IPS-20b (cell line): ENCODE measurements around the gene UQCRQ.

Experiments used
- H3K27ac ChIP-seq: one replicate; pipeline ENCODE4 v1.5.1; 2013; ENCODE audit warnings: low read length
- H3K27me3 ChIP-seq: 2 replicates; pipeline ENCODE4 v1.6.1; 2013; ENCODE audit warnings: mild to moderate bottlenecking, low read length, inconsistent platforms; ENCODE audit not compliant: insufficient read depth
- H3K36me3 ChIP-seq: 2 replicates; pipeline ENCODE4 v1.6.1; 2013; ENCODE audit warnings: low read depth, mild to moderate bottlenecking, inconsistent platforms, low read length, moderate library complexity; ENCODE audit not compliant: insufficient read depth
- H3K4me1 ChIP-seq: 2 replicates; pipeline ENCODE4 v1.6.1; 2013; ENCODE audit warnings: mild to moderate bottlenecking, control low read depth, inconsistent platforms, low read length, moderate library complexity; ENCODE audit not compliant: insufficient read depth
- H3K4me3 ChIP-seq: 2 replicates; pipeline ENCODE4 v1.5.1; 2013; ENCODE audit warnings: mild to moderate bottlenecking, low read length, inconsistent platforms
- H3K9ac ChIP-seq: 2 replicates; pipeline ENCODE4 v1.6.1; 2013; ENCODE audit warnings: low read depth, mild to moderate bottlenecking, inconsistent platforms, low read length, moderate library complexity
- H3K9me3 ChIP-seq: 2 replicates; pipeline ENCODE4 v1.6.1; 2013; ENCODE audit warnings: mild to moderate bottlenecking, low read depth, low read length, inconsistent platforms; ENCODE audit not compliant: insufficient read depth

The UQCRQ gene

DNA sequence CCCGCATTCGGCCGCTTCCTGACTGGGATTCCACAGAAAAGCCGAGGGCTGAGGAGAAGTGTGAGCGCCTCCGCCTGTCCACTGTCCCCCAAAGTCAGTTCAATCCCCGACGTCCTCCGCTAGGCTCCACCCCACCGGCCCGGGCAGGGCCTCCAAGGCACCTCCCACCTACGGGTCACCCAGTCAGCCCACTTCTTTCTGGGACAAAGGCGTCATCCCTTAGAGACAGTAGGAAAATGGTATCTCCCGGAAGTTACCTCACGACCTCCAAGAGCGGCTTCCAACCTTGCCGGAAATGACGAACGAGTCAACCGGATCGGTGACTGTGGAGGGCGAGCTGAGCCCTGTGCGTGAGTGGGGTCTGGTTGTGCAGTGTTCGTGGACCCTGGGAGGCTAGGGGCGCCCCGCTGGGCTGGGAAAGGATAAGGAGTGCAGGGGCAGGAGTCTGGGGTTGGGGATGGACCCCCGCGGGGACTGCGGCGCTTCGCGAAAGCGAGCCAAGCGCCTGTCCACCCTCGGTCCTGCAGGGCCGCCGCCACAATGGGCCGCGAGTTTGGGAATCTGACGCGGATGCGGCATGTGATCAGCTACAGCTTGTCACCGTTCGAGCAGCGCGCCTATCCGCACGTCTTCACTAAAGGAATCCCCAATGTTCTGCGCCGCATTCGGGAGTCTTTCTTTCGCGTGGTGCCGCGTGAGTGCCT is at the start of gene UQCRQ, which contains the start of gene GDF9:
Gene UQCRQ (plus strand): TSS at position 301 of the 704 bp plus-strand sequence. CDS start 240 bp downstream, at position 541.
Gene GDF9 (minus strand): TSS at position 128 of the 704 bp plus-strand sequence. CDS start 1,936 bp downstream, outside the sequence.
- peaks cover 2% of the 10 kb centered on the region; the same call in 1 of the 2 replicates for H3K4me1 ChIP-seq

DNA sequence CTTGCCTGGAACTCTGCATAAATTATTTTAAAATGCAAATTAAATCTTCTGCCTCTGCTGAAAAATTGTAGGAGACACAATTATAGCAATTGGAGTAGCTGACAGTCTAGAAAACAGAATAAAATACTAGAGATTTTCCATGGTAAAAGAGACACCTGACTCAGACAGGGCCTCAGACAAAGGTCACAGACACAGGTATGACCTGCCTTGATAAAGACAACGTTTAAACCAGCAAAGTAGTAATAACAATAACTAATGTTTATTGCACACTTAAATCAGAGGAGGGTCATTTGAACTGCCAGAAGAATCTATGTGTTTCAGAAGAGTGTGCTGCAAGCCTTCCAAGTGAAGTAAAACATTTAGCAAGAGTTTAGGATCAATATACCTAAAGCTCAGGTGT is 49.4 kb upstream of the UQCRQ start:
- Histone ChIP-seq H3K9me3 (no peaks in the 10 kb centered on the region), H3K27me3 (peaks cover 71% of the 10 kb centered on the region), H3K4me1 (no peaks in the 10 kb centered on the region), H3K9ac (no peak overlapping the region), H3K27ac (no peak overlapping the region), H3K36me3 (no peaks in the 10 kb centered on the region), H3K4me3 (no peak overlapping the region)

More for the DNA sequence above, at the start of gene UQCRQ, which contains the start of gene GDF9:
- Histone ChIP-seq H3K27me3 (no peaks in the 10 kb centered on the region), H3K9me3 (no peaks in the 10 kb centered on the region), H3K4me3 (peak within 1 kb of the TSS; percentile 98), H3K27ac (peak within 1 kb of the TSS; percentile 76), H3K9ac (peak within 1 kb of the TSS; percentile 97), H3K36me3 (peaks cover 30% of the 10 kb centered on the region)

DNA sequence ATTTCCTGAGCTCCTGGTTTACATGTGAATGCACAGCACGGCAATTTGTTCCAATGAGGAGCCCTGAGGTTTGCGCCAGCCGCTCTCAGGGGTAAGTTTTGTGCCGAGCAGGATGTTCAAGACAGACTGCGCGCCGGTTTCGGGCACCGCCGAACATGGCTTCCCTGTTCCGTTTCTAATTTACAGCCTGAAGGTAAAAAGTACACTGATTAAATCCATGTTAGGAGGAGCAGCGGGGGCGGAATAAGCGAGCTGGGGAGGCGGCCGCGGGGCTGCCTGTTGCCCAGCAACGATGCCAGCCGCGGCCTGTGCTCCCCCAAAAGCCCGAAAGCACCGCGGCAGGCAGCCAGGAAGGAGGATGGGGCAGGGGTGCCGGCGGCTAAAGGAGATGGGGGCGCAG is 47.0 kb upstream of the UQCRQ start:
- no peaks in the 10 kb centered on the region for H3K9me3 ChIP-seq
- no peaks in the 10 kb centered on the region for H3K36me3 ChIP-seq
- peaks cover 3% of the 10 kb centered on the region; the same call in 1 of the 2 replicates for H3K4me1 ChIP-seq
- no peak overlapping the region for H3K9ac ChIP-seq
- H3K4me3 ChIP-seq = no peak overlapping the region
- H3K27me3 ChIP-seq = peaks cover 59% of the 10 kb centered on the region
- H3K27ac ChIP-seq = no peak overlapping the region

DNA sequence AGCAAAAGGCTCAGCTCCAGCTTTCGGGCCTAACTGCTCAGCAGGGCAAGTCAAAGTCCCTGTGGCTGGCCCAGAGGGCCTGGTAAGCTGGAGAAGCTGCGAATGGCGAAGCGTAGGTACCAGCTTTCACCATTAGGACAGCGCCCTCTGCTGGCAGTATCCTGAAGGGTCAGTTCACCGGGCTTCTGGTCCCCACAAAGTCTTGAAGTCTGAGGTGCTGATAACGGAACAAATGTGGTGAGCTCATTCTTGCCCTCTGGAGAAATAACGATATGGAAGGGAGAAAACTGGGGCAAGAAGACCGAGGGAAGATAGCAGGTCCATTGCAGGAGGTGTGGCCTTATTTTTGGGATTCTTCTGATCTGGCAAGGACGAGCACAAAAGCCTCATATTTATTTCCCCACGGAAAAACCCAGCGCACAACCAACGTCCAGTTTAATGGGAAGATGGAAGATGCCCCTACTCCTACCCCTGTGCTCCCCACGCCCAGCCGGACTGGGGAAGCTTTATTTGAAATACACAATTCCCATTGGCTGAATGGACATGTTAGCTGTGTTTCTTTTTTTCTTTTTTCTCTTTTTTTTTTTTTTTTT is 46.2 kb upstream of the UQCRQ start:
- no peaks in the 10 kb centered on the region for H3K9me3 ChIP-seq
- H3K36me3 ChIP-seq = no peaks in the 10 kb centered on the region
- H3K4me3 ChIP-seq = no peak overlapping the region
- no peak overlapping the region for H3K27ac ChIP-seq
- peaks cover 3% of the 10 kb centered on the region; the same call in 1 of the 2 replicates for H3K4me1 ChIP-seq
- no peak overlapping the region for H3K9ac ChIP-seq
- peaks cover 59% of the 10 kb centered on the region for H3K27me3 ChIP-seq

DNA sequence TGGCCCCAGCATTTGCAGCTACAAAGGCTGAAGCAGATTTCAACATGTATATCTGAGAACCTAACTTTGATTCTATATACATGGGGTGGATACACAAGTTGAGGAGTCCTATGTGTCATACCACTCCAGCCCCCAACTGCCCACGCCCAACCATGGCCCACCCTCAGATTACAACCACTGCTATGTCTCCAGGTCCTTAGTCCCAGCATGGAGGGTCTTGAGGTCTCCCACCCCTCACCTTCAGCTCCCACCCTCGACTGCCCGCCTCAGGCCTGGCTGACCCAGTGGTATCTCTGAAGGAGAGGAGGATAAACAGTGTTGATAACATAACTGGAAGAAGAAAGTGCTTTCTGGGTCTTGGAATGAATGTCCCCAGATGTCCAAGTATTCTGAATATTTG is 45.1 kb upstream of the UQCRQ start:
- Histone ChIP-seq H3K27ac (no peak overlapping the region), H3K9me3 (no peaks in the 10 kb centered on the region), H3K4me1 (peaks cover 5% of the 10 kb centered on the region), H3K9ac (no peak overlapping the region), H3K27me3 (peaks cover 59% of the 10 kb centered on the region), H3K36me3 (no peaks in the 10 kb centered on the region), H3K4me3 (no peak overlapping the region)

DNA sequence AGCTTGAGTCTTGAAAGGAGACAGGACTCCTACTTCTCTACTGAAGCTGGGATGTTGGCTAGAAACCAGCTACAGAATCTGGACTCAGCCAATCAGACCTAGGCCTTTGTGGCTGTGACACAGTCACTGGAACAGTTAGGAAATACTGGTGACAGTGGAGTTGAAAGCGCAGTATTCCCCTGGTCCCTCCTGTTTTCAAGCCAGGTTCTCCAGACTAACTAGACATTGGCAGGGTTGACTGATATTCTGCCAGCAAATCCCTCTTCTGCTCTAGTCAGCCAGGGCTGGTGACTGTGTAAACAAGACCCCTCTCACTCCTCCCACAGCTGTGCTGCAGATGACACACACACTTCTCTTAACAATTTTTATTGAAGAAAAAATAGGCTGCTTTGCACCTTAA is 44.7 kb upstream of the UQCRQ start:
- peaks cover 6% of the 10 kb centered on the region for H3K4me1 ChIP-seq
- peaks cover 59% of the 10 kb centered on the region for H3K27me3 ChIP-seq
- no peak overlapping the region for H3K4me3 ChIP-seq
- H3K9ac ChIP-seq = no peak overlapping the region
- no peaks in the 10 kb centered on the region for H3K9me3 ChIP-seq
- H3K27ac ChIP-seq = no peak overlapping the region
- H3K36me3 ChIP-seq = no peaks in the 10 kb centered on the region

DNA sequence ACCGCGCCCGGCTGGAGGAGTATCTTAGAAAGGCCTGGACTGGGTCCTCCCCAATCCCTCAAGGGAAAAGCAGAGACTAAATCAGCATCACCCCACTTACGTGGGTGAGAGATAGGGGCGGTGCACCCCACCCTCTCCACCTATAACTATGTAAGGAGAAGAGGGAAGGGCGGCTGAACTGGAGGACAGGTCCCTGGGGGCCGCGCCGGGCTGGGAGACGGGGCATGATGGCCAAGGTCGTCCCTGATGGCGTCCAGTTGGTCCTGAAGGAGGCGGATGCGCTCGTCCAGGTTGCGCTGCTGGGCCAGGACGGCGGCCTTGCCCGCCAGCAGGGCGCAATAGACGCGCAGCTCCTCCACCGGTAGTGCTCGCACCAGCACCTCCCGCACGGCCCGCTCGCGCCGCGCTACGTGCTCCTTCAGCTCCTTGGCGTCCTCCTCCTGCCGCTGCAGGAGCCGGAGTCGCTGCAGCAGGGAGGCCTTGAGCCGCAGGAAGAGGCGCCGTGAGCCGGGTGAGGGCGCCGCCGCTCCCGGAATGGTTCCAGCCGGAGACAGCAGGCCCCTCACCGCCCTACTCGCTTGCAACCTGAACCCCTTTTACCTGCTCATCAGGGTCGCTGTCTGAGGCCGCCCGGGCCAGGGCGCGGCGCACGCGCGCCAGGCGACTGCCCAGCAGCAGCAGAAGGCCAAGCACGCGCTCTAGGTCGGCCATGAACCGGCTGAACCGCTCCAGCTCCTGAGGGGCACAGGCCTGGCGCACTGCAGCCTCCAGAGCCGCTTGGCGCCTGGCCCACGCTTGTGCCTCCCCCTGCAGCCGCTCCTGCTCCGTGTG is 43.6 kb upstream of the UQCRQ start:
- peak overlapping the region; percentile 57; the same call in 1 of the 2 replicates for H3K4me3 ChIP-seq
- H3K27ac ChIP-seq = no peak overlapping the region
- peaks cover 61% of the 10 kb centered on the region for H3K27me3 ChIP-seq
- peaks cover 6% of the 10 kb centered on the region for H3K4me1 ChIP-seq
- no peaks in the 10 kb centered on the region for H3K36me3 ChIP-seq
- no peaks in the 10 kb centered on the region for H3K9me3 ChIP-seq
- H3K9ac ChIP-seq = peak overlapping the region; percentile 61; the same call in 1 of the 2 replicates

DNA sequence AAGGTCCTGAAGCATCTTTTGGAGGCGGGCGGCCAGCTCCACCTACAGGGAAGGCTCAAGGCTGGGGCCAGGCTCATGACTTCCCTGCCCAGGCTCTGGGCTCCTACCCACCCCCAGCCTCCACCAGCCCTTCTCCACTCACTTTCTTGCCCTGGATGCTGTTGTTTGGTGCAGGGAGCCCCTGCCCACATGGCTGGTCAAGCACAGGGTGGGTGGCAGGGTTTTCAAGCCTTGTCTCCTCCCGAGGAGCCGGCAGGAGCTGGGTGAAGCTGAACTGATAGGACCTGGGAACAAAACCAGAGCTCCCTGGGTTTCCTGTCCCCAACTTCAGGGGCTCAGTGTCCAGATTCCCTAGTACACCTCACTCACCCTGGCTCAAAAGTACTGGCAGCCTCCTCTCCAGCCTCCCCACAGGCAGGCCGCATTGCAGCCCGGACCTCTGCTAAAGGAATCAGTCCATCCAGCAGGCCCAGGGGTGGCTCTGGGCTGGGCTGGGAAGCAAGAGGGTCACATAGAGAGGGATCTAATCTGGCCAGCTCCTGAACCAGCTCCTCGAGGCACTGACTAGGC is 42.9 kb upstream of the UQCRQ start:
- no peaks in the 10 kb centered on the region for H3K36me3 ChIP-seq
- peaks cover 66% of the 10 kb centered on the region for H3K27me3 ChIP-seq
- no peak overlapping the region for H3K27ac ChIP-seq
- peak overlapping the region; percentile 57; the same call in 1 of the 2 replicates for H3K4me3 ChIP-seq
- no peaks in the 10 kb centered on the region for H3K9me3 ChIP-seq
- H3K9ac ChIP-seq = peak overlapping the region; percentile 61; the same call in 1 of the 2 replicates
- peaks cover 6% of the 10 kb centered on the region for H3K4me1 ChIP-seq

DNA sequence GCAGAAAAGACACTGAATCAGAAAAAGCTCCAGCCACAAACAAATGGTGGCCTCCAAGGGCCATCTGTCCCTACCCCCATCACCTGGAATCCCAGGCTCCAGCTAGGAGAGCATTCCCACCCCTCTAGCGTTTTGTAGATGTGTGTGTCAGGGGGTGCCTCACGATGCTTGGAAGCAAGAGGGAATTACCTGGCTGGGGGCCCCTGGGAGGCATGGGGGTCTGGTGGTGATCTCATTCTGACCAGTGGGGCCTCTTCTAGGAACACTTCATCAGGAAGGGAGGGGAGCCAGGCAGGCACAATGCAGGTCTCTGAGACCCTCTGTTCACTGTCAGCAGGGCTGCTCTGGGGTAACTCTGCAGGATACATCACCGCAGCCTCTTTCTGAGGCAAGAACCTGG is 42.0 kb upstream of the UQCRQ start:
- H3K27me3 ChIP-seq = peaks cover 75% of the 10 kb centered on the region
- H3K4me1 ChIP-seq = peaks cover 6% of the 10 kb centered on the region
- H3K9ac ChIP-seq = no peak overlapping the region
- no peak overlapping the region for H3K4me3 ChIP-seq
- no peaks in the 10 kb centered on the region for H3K36me3 ChIP-seq
- H3K9me3 ChIP-seq = no peaks in the 10 kb centered on the region
- no peak overlapping the region for H3K27ac ChIP-seq

DNA sequence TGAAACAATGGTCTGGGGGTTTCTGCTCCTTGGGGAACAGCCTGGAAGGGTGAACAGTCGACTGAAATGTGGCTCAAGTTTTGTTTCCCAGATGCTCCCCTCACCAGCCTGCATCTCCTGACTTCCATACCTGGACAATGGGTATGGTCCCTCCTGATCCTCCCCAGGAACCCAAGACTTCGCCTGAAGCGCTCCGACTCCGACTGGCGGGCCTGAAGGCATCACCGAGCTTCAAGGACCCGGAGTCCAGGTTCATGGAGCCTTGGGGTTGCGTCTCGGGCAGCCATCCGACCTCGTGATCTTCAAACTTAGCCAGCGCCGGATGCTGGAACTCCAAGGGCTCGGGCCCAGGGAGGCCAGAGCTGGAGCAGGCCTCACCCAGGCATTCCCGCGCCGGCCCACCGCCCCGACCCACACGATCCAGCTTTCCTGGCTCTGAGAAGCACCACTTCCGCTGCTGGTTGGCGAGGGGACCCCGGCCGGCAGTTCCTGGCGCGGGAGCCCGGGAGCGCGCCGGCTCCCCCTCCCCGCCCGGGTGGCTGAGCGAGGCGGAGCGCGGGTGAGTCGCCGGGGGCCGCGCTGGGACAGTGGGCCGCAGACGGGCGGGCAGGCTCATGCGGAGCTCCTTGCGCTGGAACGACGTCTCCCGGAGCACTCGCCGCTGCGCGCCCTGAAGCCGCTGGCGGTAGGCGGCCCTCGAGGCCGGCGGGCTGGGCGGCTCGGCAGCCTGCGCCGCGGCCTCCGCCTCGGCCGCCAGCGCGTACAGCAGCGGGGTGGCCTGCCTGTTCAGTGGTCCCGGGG is 41.2 kb upstream of the UQCRQ start:
- Histone ChIP-seq H3K27me3 (peaks cover 82% of the 10 kb centered on the region), H3K36me3 (no peaks in the 10 kb centered on the region), H3K9ac (peak overlapping the region; percentile 5; the same call in 1 of the 2 replicates), H3K27ac (no peak overlapping the region), H3K4me3 (peak overlapping the region; percentile 60; the same call in 1 of the 2 replicates), H3K4me1 (peaks cover 6% of the 10 kb centered on the region), H3K9me3 (no peaks in the 10 kb centered on the region)
